Stimulated activated CD4-positive, alpha-beta T cell treated with anti-CD3 and anti-CD28 coated beads, Interleukin-12 subunit alpha, Interleukin-12 subunit beta, amount 100 ng/mL, for 4 hours (primary cell): Measurements from ENCODE around the gene SLC9A5.

Experiments
- DNase-seq: peaks from one replicate; pipeline ENCODE4 v3.0.0-alpha.2; 2020

Gene SLC9A5

GRCh38 chr16:67216612-67217490 is 31.9 kb upstream of the SLC9A5 start:
- no peak for DNase-seq

- no peak for DNase-seq
Measured at GRCh38 chr16:67223992-67224391, 24.8 kb upstream of the SLC9A5 start.

- no peak for DNase-seq
Measured at GRCh38 chr16:67226295-67226803, 22.4 kb upstream of the SLC9A5 start.

GRCh38 chr16:67226804-67227566 is 21.8 kb upstream of the SLC9A5 start, which contains the start of gene TMEM208:
Gene TMEM208, plus strand, starts transcription at chr16:67227130. Its CDS starts 89 bp downstream, at chr16:67227219.
- peak; percentile 97 for DNase-seq

- DNase-seq, result no peak
Measured at GRCh38 chr16:67227567-67227921, 21.2 kb upstream of the SLC9A5 start.

- no peak for DNase-seq
Measured at GRCh38 chr16:67228034-67228785, 20.6 kb upstream of the SLC9A5 start.

- DNase-seq, result no peak
Measured at GRCh38 chr16:67228905-67229304, 19.9 kb upstream of the SLC9A5 start.

GRCh38 chr16:67229906-67230808 is 18.6 kb upstream of the SLC9A5 start:
- no peak for DNase-seq

- no peak for DNase-seq
Measured at GRCh38 chr16:67230809-67231660, 17.7 kb upstream of the SLC9A5 start.

GRCh38 chr16:67233596-67233995 is 15.2 kb upstream of the SLC9A5 start:
- DNase-seq, result no peak

GRCh38 chr16:67234180-67234597 is 14.6 kb upstream of the SLC9A5 start:
- no peak for DNase-seq

- no peak for DNase-seq
Measured at GRCh38 chr16:67235816-67236562, 12.8 kb upstream of the SLC9A5 start.

- DNase-seq, result peak; percentile 66
Measured at GRCh38 chr16:67236563-67237395, 12.0 kb upstream of the SLC9A5 start.

- DNase-seq, result no peak
Measured at GRCh38 chr16:67237396-67238277, 11.1 kb upstream of the SLC9A5 start.

GRCh38 chr16:67238278-67238575 is 10.6 kb upstream of the SLC9A5 start:
- DNase-seq, result no peak

GRCh38 chr16:67238806-67239470 is 9.8 kb upstream of the SLC9A5 start:
- no peak for DNase-seq

GRCh38 chr16:67240506-67240905 is 8.3 kb upstream of the SLC9A5 start:
- DNase-seq, result no peak
